ENCODE results near the gene CDK10.
"Not testable (repeated sequence)": the region's sequence is repeated elsewhere in the genome, so short reads cannot be mapped to it uniquely, and the experiment has no call there.

GRCh38 chr16:89699629-89700099 is 13.2 kb downstream of the CDK10 start:
- TF ChIP-seq, protein P1, sequence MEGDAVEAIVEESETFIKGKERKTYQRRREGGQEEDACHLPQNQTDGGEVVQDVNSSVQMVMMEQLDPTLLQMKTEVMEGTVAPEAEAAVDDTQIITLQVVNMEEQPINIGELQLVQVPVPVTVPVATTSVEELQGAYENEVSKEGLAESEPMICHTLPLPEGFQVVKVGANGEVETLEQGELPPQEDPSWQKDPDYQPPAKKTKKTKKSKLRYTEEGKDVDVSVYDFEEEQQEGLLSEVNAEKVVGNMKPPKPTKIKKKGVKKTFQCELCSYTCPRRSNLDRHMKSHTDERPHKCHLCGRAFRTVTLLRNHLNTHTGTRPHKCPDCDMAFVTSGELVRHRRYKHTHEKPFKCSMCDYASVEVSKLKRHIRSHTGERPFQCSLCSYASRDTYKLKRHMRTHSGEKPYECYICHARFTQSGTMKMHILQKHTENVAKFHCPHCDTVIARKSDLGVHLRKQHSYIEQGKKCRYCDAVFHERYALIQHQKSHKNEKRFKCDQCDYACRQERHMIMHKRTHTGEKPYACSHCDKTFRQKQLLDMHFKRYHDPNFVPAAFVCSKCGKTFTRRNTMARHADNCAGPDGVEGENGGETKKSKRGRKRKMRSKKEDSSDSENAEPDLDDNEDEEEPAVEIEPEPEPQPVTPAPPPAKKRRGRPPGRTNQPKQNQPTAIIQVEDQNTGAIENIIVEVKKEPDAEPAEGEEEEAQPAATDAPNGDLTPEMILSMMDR (IDR thresholded peaks at IDR 0.05): not testable (repeated sequence)
- TF ChIP-seq POLR2A (IDR thresholded peaks at IDR 0.05): not testable (repeated sequence)
